Ovary (tissue), 9 donors: ENCODE results near the gene ACVR1B. TPM values are rescaled to one million over a fixed set of nuclear protein-coding genes. Genes with fewer than 3 reads are reported as not detected.

Experiments
- DNase-seq, 5 donors: peaks; one replicate each; pipeline ENCODE4 v3.0.0-alpha.2; 2019 to 2020
- H3K27ac ChIP-seq, 2 donors: fragments of 200-600 bp; one replicate each; pipeline versions ENCODE4 v1.5.1 to v1.8.0; 2019 to 2022
- H3K27me3 ChIP-seq: fragments of 200-600 bp; one replicate; pipeline ENCODE4 v1.8.0; 2022
- H3K36me3 ChIP-seq: fragments of 200-600 bp; sonication (generic); one replicate; pipeline ENCODE4 v1.5.1; 2019
- H3K4me1 ChIP-seq: one replicate; pipeline ENCODE4 v1.8.1; 2013; ENCODE audit warnings: mild to moderate bottlenecking, moderate library complexity; ENCODE audit not compliant: insufficient read depth
- H3K4me3 ChIP-seq: fragments of 200-600 bp; sonication (generic); one replicate; pipeline ENCODE4 v1.5.1; 2017
- H3K9me3 ChIP-seq, 2 donors: fragments of 200-600 bp in 1 of 2; sonication (generic) in 1 of 2; one replicate each; pipeline versions ENCODE4 v1.5.1 to v1.8.1; 2013 to 2019; ENCODE audit warnings: mild to moderate bottlenecking in 1 of 2, moderate library complexity in 1 of 2
- CTCF ChIP-seq, 3 donors: fragments of 450-650 bp in 2 of 3; fragments of 200-600 bp in 1 of 3; IDR thresholded peaks; one replicate each; pipeline versions ENCODE4 v1.5.1 to v1.8.0; 2016 to 2022; ENCODE audit warnings: antibody characterized with exemption in 3 of 3, mild to moderate bottlenecking in 1 of 3
- EP300 ChIP-seq: sonication (generic); formaldehyde crosslinking; IDR thresholded peaks from one replicate; pipeline ENCODE4 v1.6.1; 2017; ENCODE audit warnings: antibody characterized with exemption
- POLR2A ChIP-seq: fragments of 450-650 bp; IDR thresholded peaks from one replicate; pipeline ENCODE4 v1.6.1; 2017; ENCODE audit warnings: antibody characterized with exemption, mild to moderate bottlenecking, moderate library complexity
- WGBS, 3 donors: extraction: QIAGEN DNeasy Blood & Tissue Kit in 1 of 3; methylation state at CpG; one replicate each; pipeline versions ENCODE4 v1.1.5 to v1.1.7; 2013 to 2017; 5-methylcytosine and 5-hydroxymethylcytosine counted together
- intact Hi-C, 4 donors: fragments of 100-400 bp; cut with DNase I; formaldehyde crosslinking; loops; one replicate each; pipeline versions ENCODE4 v1.11.0 to v1.15.1; 2022 to 2023
- polyA plus RNA-seq, 2 donors: library from polyadenylated mRNA; stranded (reverse); fragments of 200-250 nt in 1 of 2; fragments of 350-450 nt in 1 of 2; fragmentation: Illumina TruSeq in 1 of 2; extraction: RNeasy Lipid Tissue Mini Kit (QIAGEN cat#74804) in 1 of 2; gene quantifications; one replicate each; pipeline ENCODE4 v1.2.3, GENCODE V29; 2013 to 2014
- total RNA-seq, 7 donors: library from RNA; depleted of rRNA in 2 of 7; stranded (reverse); fragments of >200 nt in 2 of 7; fragmentation: NEBNext Ultra II Directional in 3 of 7; extraction: Animal tissue kit (Norgen Biotek cat#: 25700) in 3 of 7; gene quantifications; one replicate each; pipeline versions ENCODE4 v1.1.0 to v1.2.4, GENCODE V29; 2016 to 2023
- donor health status: DM: no; HTN: no; CAD: no; lungs with moderate emphysema.
- donor health status: DM: no; HTN: no; CAD: no.
- donor health status: Bipolar disorder and iron deficiency.
- donor health status: DM: yes; HTN: yes; CAD: no.
- donor health status: DM: no; HTN: no; CAD: no.
- donor health status: DM: yes; HTN: yes; CAD: no.

The ACVR1B gene
- total and polyA plus RNA-seq, 9 donors: 6.9 to 27.3 (median 19.1) TPM

- intact Hi-C loops: no loop called here
Measured at GRCh38 chr12:51941011-51941581, 10.4 kb upstream of the ACVR1B start.

DNA sequence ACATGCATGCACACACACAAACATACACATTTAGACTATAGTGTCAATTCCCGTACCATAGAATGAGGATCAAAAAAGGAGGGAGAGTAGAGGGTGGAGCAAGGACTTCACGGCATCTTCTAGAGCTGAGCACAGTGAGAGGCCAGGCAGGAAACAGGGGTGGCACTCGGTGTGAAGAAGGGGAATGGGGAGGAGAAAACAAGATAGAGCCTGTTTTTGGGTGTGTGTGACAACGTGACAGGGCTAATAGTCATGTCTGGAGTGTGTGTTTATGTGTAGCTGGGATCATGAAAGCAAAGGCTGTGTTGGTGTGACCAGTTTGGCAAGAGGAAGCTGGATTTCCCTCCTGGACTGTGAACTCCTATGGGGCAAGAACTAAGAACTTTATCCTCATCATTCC, 9.9 kb upstream of the ACVR1B start:
- no peak overlapping the region for H3K4me3 ChIP-seq
- no peak overlapping the region for H3K27ac ChIP-seq
- H3K36me3 ChIP-seq: no peaks in the 10 kb centered on the region
- TF ChIP-seq POLR2A: no peak
- no peak for TF ChIP-seq CTCF (IDR thresholded peaks at IDR 0.05)
- no peak for TF ChIP-seq EP300
- WGBS, 3 donors: 42 to 48% (median 45%) methylated on average over 4 of the region's 4 CpGs
- DNase-seq: no peak
- H3K27me3 ChIP-seq: no peaks in the 10 kb centered on the region
- H3K9me3 ChIP-seq: no peaks in the 10 kb centered on the region
- H3K4me1 ChIP-seq: peaks cover 4% of the 10 kb centered on the region
- intact Hi-C loops: no loop called here

More at GRCh38 chr12:51941011-51941581, 10.4 kb upstream of the ACVR1B start:
- no peak for DNase-seq
- Histone ChIP-seq H3K4me1 (peaks cover 4% of the 10 kb centered on the region), H3K9me3 (no peaks in the 10 kb centered on the region), H3K4me3 (no peak overlapping the region), H3K27me3 (no peaks in the 10 kb centered on the region), H3K27ac (no peak overlapping the region), H3K36me3 (no peaks in the 10 kb centered on the region)
- 11 to 29% (median 16%) methylated on average over 15 of the region's 15 CpGs for WGBS, 3 donors
- TF ChIP-seq CTCF (IDR thresholded peaks at IDR 0.05) (no peak), EP300 (no peak), POLR2A (no peak)

DNA sequence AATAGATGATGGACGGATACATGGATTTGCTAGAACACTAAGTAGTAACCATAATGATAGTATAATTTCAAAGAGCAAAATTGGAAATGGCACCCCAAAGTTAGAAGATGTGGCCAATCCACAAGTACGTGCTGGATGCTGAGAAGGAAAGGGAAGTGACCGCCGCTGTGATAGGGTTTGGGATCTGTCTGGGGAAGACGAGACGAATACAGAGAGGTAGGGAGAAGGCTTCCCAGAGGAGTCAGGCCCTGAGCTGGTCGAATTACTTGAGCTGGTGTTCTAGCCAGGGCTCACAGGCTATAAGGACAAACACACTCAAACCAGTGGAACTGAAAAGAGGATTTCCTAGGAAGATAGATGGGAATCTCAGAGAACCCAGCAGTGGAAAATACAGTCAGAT, 9.4 kb upstream of the ACVR1B start:
- Histone ChIP-seq H3K27me3 (no peaks in the 10 kb centered on the region), H3K4me1 (peaks cover 4% of the 10 kb centered on the region), H3K4me3 (no peak overlapping the region), H3K9me3 (no peaks in the 10 kb centered on the region), H3K27ac (no peak overlapping the region), H3K36me3 (no peaks in the 10 kb centered on the region)
- no peak for TF ChIP-seq EP300
- TF ChIP-seq CTCF (IDR thresholded peaks at IDR 0.05): no peak
- TF ChIP-seq POLR2A: no peak
- WGBS, 3 donors: 91 to 96% (median 93%) methylated on average over 7 of the region's 7 CpGs
- DNase-seq: no peak
- intact Hi-C loops: no loop called here

- 90 to 94% (median 93%) methylated on average over 6 of the region's 6 CpGs for WGBS, 3 donors
- intact Hi-C loops: no loop called here
- DNase-seq: no peak
- Histone ChIP-seq H3K27ac (no peak overlapping the region), H3K4me3 (no peak overlapping the region), H3K27me3 (no peaks in the 10 kb centered on the region), H3K9me3 (no peaks in the 10 kb centered on the region), H3K4me1 (peaks cover 4% of the 10 kb centered on the region), H3K36me3 (no peaks in the 10 kb centered on the region)
- TF ChIP-seq EP300 (no peak), POLR2A (no peak), CTCF (IDR thresholded peaks at IDR 0.05) (no peak)
Measured at GRCh38 chr12:51942501-51943000, 8.9 kb upstream of the ACVR1B start.
